ENCODE data around the gene TSPAN15. TPM values are rescaled to one million over a fixed set of nuclear protein-coding genes. Genes with fewer than 3 reads are reported as not detected.
A peak's percentile ranks its signal among the peaks of the same experiment; 100 is the strongest.

The TSPAN15 gene
- total RNA-seq, 1 experiment from 2014 or later, result 1.6 TPM

GRCh38 chr10:69477968-69478597 is 26.8 kb downstream of the TSPAN15 start:
- Histone ChIP-seq H3K36me3 (ENCODE audit: insufficient read depth, low read length) (no peaks in the 10 kb centered on the region), H3K9me3 (ENCODE audit: low read length) (no peaks in the 10 kb centered on the region), H3K9ac (ENCODE audit: low read length) (no peak overlapping the region), H3K79me2 (ENCODE audit: low read length) (no peaks in the 10 kb centered on the region), H3K27ac (ENCODE audit: low read length) (no peak overlapping the region), H3K4me2 (ENCODE audit: low read depth, low read length, poor library complexity, severe bottlenecking) (no peak overlapping the region), H3K9me2 (replicated peaks; ENCODE audit: insufficient read depth, low read length) (no peaks in the 10 kb centered on the region), H3K27me3 (ENCODE audit: low read length) (no peaks in the 10 kb centered on the region), H4K20me1 (ENCODE audit: insufficient read depth, low read depth, low read length) (0 out of 2 replicates have a peak, but pooled peaks cover 3% of the 10 kb centered on the region), H2AFZ (ENCODE audit: low read length) (no peak overlapping the region), H3K4me3 (ENCODE audit: low read length) (no peak overlapping the region), H3K4me1 (ENCODE audit: low read length) (peaks cover 12% of the 10 kb centered on the region)
- DNase-seq, result no peak

- no peaks in the 10 kb centered on the region for H3K27me3 ChIP-seq (ENCODE audit: low read length)
- DNase-seq, result no peak
- H4K20me1 ChIP-seq (ENCODE audit: insufficient read depth, low read depth, low read length), result no peaks in the 10 kb centered on the region
- no peaks in the 10 kb centered on the region for H3K79me2 ChIP-seq (ENCODE audit: low read length)
- no peaks in the 10 kb centered on the region for H3K9me2 ChIP-seq (replicated peaks; ENCODE audit: insufficient read depth, low read length)
- H3K9ac ChIP-seq (ENCODE audit: low read length), result no peak overlapping the region
- H2AFZ ChIP-seq (ENCODE audit: low read length), result no peak overlapping the region
- no peaks in the 10 kb centered on the region for H3K9me3 ChIP-seq (ENCODE audit: low read length)
- no peak overlapping the region for H3K4me3 ChIP-seq (ENCODE audit: low read length)
- H3K4me2 ChIP-seq (ENCODE audit: low read depth, low read length, poor library complexity, severe bottlenecking), result no peak overlapping the region
- no peak overlapping the region for H3K27ac ChIP-seq (ENCODE audit: low read length)
- H3K4me1 ChIP-seq (ENCODE audit: low read length), result peaks cover 12% of the 10 kb centered on the region
- no peaks in the 10 kb centered on the region for H3K36me3 ChIP-seq (ENCODE audit: insufficient read depth, low read length)
Measured at GRCh38 chr10:69479240-69480067, 28.2 kb downstream of the TSPAN15 start.

DNA sequence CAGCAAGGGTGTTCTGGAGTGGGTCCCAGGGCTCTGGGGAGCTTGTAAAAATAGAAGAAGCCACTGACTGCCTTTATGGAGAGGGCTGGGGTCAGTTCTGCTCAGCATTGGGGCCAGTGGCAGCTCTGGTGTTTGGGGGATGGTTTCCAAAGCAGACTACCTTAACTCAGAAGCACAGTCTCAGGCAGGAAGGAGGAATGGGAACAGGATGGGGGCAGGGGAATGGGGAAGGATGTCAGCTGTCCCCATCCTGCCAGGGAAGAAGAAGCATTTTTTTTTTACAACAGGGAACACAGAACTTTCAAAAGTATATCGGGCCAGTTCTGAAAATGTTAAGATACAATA is 28.8 kb downstream of the TSPAN15 start:
- Histone ChIP-seq H3K79me2 (ENCODE audit: low read length) (no peaks in the 10 kb centered on the region), H3K4me2 (ENCODE audit: low read depth, low read length, poor library complexity, severe bottlenecking) (no peak overlapping the region), H3K9ac (ENCODE audit: low read length) (no peak overlapping the region), H3K27me3 (ENCODE audit: low read length) (no peaks in the 10 kb centered on the region), H3K4me1 (ENCODE audit: low read length) (peaks cover 12% of the 10 kb centered on the region), H4K20me1 (ENCODE audit: insufficient read depth, low read depth, low read length) (no peaks in the 10 kb centered on the region), H3K36me3 (ENCODE audit: insufficient read depth, low read length) (no peaks in the 10 kb centered on the region), H3K4me3 (ENCODE audit: low read length) (no peak overlapping the region), H2AFZ (ENCODE audit: low read length) (no peak overlapping the region), H3K9me3 (ENCODE audit: low read length) (no peaks in the 10 kb centered on the region), H3K27ac (ENCODE audit: low read length) (no peak overlapping the region), H3K9me2 (replicated peaks; ENCODE audit: insufficient read depth, low read length) (no peaks in the 10 kb centered on the region)
- no peak for DNase-seq

- Histone ChIP-seq H3K4me2 (ENCODE audit: low read depth, low read length, poor library complexity, severe bottlenecking) (peak overlapping the region; percentile 12), H3K27ac (ENCODE audit: low read length) (no peak overlapping the region)
- DNase-seq, result peak; percentile 81
Measured at GRCh38 chr10:69481305-69481704, 30.0 kb downstream of the TSPAN15 start.

GRCh38 chr10:69481811-69482524 is 30.7 kb downstream of the TSPAN15 start:
- no peak overlapping the region for H3K27ac ChIP-seq (ENCODE audit: low read length)
- H3K9me2 ChIP-seq (replicated peaks; ENCODE audit: insufficient read depth, low read length), result no peaks in the 10 kb centered on the region
- H3K9me3 ChIP-seq (ENCODE audit: low read length), result no peaks in the 10 kb centered on the region
- no peaks in the 10 kb centered on the region for H3K79me2 ChIP-seq (ENCODE audit: low read length)
- no peaks in the 10 kb centered on the region for H3K36me3 ChIP-seq (ENCODE audit: insufficient read depth, low read length)
- peaks cover 12% of the 10 kb centered on the region for H3K4me1 ChIP-seq (ENCODE audit: low read length)
- no peak for DNase-seq
- no peak overlapping the region for H3K4me3 ChIP-seq (ENCODE audit: low read length)
- no peak overlapping the region for H2AFZ ChIP-seq (ENCODE audit: low read length)
- no peak overlapping the region for H3K9ac ChIP-seq (ENCODE audit: low read length)
- H3K4me2 ChIP-seq (ENCODE audit: low read depth, low read length, poor library complexity, severe bottlenecking), result peak overlapping the region; percentile 12
- H4K20me1 ChIP-seq (ENCODE audit: insufficient read depth, low read depth, low read length), result no peaks in the 10 kb centered on the region
- H3K27me3 ChIP-seq (ENCODE audit: low read length), result no peaks in the 10 kb centered on the region

More at GRCh38 chr10:69481305-69481704, 30.0 kb downstream of the TSPAN15 start:
- H3K4me3 ChIP-seq (ENCODE audit: low read length), result no peak overlapping the region
- no peaks in the 10 kb centered on the region for H3K79me2 ChIP-seq (ENCODE audit: low read length)
- no peaks in the 10 kb centered on the region for H3K27me3 ChIP-seq (ENCODE audit: low read length)
- peaks cover 12% of the 10 kb centered on the region for H3K4me1 ChIP-seq (ENCODE audit: low read length)
- no peak overlapping the region for H3K9ac ChIP-seq (ENCODE audit: low read length)
- no peaks in the 10 kb centered on the region for H3K36me3 ChIP-seq (ENCODE audit: insufficient read depth, low read length)
- H3K9me3 ChIP-seq (ENCODE audit: low read length), result no peaks in the 10 kb centered on the region
- no peaks in the 10 kb centered on the region for H3K9me2 ChIP-seq (replicated peaks; ENCODE audit: insufficient read depth, low read length)
- no peaks in the 10 kb centered on the region for H4K20me1 ChIP-seq (ENCODE audit: insufficient read depth, low read depth, low read length)
- H2AFZ ChIP-seq (ENCODE audit: low read length), result no peak overlapping the region

- H3K4me2 ChIP-seq (ENCODE audit: low read depth, low read length, poor library complexity, severe bottlenecking), result no peak overlapping the region
- no peak overlapping the region for H3K9ac ChIP-seq (ENCODE audit: low read length)
- no peaks in the 10 kb centered on the region for H3K79me2 ChIP-seq (ENCODE audit: low read length)
- no peak overlapping the region for H3K27ac ChIP-seq (ENCODE audit: low read length)
- no peaks in the 10 kb centered on the region for H3K9me2 ChIP-seq (replicated peaks; ENCODE audit: insufficient read depth, low read length)
- no peak for DNase-seq
- no peak overlapping the region for H3K4me3 ChIP-seq (ENCODE audit: low read length)
- H3K36me3 ChIP-seq (ENCODE audit: insufficient read depth, low read length), result no peaks in the 10 kb centered on the region
- H3K9me3 ChIP-seq (ENCODE audit: low read length), result no peaks in the 10 kb centered on the region
- no peaks in the 10 kb centered on the region for H4K20me1 ChIP-seq (ENCODE audit: insufficient read depth, low read depth, low read length)
- H2AFZ ChIP-seq (ENCODE audit: low read length), result no peak overlapping the region
- no peaks in the 10 kb centered on the region for H3K27me3 ChIP-seq (ENCODE audit: low read length)
- peaks cover 12% of the 10 kb centered on the region for H3K4me1 ChIP-seq (ENCODE audit: low read length)
Measured at GRCh38 chr10:69483963-69484362, 32.7 kb downstream of the TSPAN15 start.

DNA sequence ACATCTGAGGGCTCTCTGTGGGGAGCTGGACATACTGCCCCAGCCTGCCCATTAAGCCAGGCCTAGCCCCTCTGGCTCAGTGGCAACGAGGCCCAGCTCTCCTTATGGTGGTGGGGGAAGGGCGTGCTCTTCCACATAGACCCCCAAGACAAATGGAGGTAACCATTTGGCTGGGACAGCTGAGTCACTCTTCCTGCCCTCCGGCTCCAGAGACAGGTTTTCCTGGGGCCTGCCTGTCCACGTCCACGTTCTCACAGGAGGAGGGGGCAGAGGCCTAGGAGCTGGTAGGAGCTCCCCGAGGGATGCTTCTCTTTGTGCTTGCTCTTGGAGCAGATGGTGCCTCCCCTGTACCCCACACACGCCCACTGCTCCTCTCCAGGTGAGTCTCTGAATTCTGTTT is 33.5 kb downstream of the TSPAN15 start:
- Histone ChIP-seq H3K36me3 (ENCODE audit: insufficient read depth, low read length) (no peaks in the 10 kb centered on the region), H3K4me2 (ENCODE audit: low read depth, low read length, poor library complexity, severe bottlenecking) (no peak overlapping the region), H3K9me2 (replicated peaks; ENCODE audit: insufficient read depth, low read length) (no peaks in the 10 kb centered on the region), H3K4me3 (ENCODE audit: low read length) (no peak overlapping the region), H3K9me3 (ENCODE audit: low read length) (no peaks in the 10 kb centered on the region), H3K9ac (ENCODE audit: low read length) (no peak overlapping the region), H4K20me1 (ENCODE audit: insufficient read depth, low read depth, low read length) (no peaks in the 10 kb centered on the region), H3K27me3 (ENCODE audit: low read length) (no peaks in the 10 kb centered on the region), H3K27ac (ENCODE audit: low read length) (no peak overlapping the region), H3K79me2 (ENCODE audit: low read length) (no peaks in the 10 kb centered on the region), H2AFZ (ENCODE audit: low read length) (no peak overlapping the region), H3K4me1 (ENCODE audit: low read length) (peaks cover 12% of the 10 kb centered on the region)
- DNase-seq, result no peak
